ENCODE results near the gene EML6.

EML6 gene

DNA sequence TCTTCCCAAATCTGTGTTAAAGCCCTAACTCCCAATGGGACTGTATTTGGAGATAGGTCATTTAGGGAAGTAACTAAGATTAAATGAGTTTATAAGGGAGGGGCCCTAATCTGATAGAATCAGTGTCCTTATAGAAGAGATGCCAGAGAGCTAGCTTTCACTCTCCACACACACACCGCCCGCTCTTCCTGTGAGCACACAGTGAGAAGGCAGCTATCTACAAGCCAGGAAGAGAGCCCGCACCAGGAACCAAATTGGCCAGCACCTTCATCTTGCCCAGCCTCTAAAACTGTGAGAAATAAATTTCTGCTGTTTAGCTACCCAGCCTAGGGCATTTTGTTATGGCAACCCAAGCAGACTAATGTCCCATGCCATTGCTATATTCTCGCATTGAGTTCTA lies 201.6 kb downstream of the EML6 start:
- no peak for DNase-seq

DNA sequence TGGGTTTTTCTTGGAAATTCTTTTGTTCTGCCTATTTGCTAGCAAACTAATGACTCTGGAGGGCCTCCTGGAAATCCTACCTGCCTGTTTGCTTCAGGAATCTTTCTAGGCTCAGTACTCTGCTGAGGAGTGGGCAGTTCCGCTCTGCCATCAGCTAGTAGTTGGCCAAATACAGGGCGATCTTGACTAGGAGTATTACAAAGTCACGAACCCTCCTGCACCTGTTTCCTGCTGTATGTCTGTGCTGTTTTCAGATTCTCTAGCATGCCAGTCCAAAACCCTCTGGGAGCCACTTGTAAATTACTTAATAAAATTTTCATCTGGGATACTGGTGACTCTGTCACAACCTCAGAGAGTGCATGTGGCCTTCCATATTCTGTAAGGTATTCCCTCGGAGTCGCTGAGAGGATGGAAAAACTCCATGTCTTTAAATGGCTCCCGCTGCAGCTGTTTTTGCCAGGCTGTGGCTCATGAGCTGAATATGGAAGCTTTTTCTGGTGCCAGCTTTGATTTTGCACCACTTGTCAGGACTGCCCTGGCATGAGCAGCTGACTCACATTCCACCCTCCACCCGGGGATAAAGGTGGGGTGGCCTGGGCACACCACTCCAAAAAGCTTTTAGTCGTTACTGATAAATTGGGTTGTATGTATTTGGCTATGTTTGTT lies 203.8 kb downstream of the EML6 start:
- no peak for DNase-seq

DNA sequence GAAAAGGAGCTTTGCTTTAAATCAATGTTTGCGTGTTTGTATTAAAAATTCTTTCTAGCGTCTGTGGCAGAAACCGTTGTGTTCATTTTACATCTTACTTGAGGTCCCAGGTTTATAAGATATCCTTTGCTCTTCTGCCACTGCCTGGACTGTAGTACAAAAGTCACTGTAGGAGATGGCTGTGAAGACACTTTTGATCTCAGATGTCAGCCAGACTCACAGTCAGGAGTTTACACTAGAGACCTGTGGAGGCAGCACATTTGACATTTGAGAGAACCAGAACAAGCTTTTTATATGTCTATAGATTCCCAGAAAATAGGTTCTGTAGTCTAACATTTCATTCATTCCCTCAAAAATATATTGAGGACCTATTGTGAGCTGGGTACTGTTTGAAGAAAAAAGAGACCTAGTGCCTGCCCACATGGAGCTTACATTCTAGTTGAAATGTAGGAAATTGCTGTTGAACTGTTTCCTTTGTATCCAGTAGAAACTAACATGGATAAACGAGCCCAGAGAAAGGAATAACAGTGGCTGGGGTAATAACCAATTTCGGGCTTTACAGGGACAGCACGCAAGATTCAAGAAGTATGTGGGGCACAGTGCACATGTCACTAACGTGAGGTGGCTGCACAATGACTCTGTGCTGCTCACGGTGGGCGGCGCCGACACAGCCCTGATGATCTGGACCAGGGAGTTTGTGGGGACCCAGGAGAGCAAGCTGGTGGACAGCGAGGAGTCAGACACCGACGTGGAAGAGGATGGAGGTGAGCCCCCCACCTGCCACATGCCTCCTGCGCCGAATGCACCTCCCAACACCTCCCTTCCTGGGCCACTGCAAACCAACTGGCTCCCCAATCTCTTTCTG lies 204.5 kb downstream of the EML6 start:
- DNase-seq, result no peak

DNA sequence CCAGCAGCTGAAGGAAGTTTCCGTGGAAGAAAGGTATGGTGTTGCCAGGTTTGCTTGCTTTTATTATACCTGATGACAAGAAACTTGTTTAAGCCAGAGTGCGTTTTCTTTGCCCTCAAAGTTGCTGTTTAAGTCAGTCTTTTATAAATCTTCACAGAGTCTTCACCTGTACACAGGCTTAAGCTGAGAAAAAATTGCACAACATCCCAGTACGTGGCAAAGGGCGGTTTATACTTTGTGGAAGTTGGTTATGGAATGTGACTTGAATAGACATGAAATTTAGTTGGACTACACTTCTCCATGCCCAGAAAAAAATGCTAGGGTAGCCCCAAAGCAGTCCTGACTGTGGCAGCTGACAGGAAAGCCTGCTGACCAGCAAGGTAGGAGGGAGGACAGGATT lies 205.3 kb downstream of the EML6 start:
- DNase-seq, result no peak

DNA sequence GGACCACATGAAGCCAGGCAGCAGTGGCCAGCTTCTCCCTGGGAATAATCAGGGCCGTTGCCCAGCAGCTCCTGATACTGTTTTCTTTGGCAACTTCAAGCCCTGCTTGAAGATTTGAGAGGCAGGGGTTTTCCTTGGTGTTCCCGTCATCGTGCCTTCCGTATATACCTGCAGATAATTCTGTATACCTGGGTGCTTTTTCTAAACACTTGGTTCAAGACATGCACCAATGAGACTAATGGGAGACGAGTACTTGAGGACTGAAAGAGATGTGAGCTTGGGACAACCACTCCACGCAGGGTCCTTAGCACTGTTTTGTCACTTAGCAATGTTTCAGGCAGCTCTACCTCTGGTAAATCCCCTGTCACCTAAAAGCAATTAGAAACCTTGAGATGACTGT lies 208.0 kb downstream of the EML6 start:
- no peak for DNase-seq

DNA sequence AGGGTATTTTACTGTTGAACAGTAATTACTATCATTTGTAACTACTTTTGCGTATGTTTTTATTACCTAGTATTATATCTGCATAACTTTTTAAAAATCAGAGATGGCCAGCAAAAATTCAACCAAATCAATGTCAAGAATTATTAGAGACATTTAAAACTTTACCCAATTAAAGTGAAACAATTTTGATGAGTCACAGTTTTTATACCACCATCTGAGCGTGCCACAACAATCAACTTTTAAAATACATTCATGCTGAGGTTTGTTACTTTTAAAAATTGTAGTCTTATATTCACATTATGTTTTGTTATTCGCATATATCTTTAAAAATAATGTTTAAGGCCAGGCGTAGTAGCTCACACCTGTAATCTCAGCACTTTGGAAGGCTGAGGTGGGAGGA lies 211.9 kb downstream of the EML6 start:
- DNase-seq, result no peak

DNA sequence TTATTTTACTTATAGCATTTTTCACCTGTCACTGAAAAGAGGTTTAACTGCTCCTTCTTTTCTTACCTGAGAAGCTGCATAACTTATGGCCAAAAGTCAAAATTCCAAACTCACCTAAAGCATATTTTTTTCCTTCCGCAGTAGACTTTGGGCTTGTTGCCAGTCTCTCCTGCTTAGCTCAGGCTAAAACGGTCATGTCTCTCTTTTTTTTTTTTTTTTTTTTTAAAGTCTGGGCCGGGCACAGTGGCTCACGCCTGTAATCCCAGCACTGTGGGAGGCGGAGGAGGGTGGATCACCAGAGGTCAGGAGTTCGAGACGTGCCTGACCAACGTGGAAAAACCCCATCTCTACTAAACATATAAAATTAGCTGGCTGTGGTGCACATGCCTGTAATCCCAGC lies 213.3 kb downstream of the EML6 start:
- DNase-seq, result no peak

DNA sequence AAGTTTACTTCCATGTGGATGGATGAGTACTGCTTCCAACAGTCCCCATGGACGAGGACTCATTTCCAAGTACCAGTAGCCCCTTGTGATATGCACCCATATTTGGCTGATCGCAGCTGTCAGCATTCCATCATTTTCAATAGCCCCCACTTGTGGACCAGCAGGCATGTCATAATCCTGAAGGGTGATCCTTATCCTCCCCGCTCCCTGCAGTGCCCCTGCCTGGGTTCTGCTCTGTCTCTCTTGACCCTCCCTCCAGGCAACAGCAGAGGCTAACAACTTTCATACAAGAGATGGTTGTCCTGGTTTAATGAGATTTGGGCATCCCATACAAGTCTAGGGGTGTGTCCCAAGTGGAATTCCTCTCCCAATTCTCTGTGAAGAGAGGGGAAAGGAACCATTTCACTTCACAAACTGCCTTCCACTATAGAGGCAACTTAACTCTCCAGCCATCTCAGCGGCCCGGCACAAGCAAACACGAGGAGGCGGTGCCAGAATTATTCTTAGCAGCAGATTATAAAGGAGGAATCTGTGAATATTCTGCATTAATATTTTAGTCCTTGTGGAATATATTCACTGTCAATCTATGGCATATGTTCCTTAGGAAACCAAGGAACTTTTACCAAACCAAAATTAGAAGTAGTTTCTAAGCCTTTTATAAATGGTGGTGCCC lies 216.1 kb downstream of the EML6 start:
- no peak for DNase-seq

DNA sequence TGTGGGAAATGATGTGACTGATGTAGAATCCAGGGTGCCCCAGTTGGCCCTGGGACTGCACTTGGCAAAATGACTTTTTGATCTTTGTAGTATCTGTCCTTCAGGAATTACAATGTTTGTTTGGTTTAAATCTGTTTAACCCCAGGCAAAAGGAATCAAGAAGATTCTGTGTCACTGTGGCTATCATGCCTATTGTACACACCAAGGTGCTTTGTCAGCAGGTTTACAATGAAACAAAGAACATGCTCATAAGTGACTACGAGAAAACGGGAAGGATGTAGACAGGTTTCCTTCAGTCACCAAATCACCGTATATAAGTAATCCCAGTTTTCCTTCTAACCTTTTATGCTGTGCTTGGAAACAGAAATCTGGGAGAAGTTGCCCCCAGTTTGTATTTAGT lies 217.3 kb downstream of the EML6 start:
- no peak for DNase-seq

DNA sequence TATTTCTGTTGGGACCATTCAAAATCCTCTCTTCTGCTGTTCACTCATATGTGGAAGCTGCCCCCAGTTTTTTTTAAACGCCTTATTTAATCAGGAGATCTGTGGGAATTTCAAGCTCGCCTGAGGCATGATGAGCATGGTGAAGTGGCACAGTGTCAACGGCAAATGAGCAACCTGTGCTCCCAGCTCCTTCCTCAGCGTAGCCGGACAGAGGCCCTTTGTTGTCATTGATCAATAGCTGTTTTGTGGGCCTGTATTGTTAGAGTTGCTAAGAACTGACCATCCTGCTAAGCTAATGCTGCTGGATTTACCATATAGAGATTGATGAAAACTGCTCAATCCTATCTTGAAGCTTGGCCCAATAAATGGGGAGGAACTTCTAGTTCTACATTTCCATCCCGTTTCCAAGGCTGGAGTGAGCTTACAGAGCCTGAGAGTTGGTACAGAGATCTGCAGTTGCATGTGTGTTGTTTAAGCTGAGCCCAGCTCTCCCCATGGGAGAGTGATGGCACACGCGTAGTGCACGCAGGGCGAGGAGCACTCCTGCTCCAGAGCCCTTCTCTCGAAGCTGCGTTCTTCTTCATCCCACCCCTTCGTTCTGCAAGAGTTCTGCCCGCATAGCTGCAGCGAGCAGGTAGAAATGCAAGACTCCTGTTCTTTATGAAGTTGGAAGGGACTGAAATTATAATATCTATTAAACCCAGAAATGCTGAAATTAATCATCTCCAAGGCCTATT lies 218.0 kb downstream of the EML6 start:
- no peak for DNase-seq

DNA sequence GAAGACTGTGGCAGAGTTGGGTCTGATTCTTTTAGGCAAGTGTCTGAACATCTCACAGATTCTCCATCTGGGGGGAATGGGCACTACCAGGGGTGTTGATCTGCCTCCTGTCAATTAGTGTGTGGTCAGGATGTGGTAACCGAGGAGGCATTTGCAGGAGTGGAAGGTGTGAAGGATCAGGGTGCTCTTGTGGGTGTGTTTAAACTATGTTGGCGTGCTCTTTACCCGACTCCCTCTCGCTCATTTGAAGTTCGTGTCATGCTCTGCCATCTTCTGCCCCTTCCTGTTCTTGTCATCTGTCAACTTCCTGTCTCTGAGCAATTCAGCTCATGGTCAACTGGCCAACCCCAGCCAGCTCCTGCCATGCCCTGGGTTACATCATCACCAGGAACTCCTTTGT lies 218.9 kb downstream of the EML6 start:
- DNase-seq, result no peak

DNA sequence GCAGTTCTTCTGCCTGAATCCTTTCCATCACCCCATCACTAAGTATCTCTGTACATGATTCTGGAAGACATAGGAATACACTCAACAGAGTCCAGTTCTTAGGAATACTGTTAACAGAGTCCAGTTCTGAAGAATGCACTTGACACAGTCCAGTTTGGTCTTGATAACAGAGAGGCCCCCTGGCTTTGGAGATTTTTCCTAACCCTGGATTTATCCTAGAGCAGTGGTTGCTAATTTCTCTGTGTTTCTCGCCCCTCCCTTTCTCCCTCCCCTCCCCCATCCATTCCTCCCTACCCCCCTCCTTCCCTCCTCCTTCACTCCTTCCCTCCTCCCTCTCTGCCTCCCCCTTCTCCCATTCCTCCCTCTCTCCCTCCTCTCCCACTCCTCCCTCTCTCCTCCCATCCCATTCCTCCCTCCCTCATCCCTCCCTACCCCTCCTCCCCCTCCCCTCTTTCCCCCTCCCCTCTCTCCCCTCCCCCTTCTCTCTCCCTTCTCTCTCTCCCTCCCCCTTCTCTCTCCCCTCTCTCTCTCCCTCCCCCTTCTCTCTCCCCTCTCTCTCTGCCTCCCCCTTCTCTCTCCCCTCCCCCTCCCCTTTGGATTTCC lies 221.4 kb downstream of the EML6 start:
- no peak for DNase-seq

DNA sequence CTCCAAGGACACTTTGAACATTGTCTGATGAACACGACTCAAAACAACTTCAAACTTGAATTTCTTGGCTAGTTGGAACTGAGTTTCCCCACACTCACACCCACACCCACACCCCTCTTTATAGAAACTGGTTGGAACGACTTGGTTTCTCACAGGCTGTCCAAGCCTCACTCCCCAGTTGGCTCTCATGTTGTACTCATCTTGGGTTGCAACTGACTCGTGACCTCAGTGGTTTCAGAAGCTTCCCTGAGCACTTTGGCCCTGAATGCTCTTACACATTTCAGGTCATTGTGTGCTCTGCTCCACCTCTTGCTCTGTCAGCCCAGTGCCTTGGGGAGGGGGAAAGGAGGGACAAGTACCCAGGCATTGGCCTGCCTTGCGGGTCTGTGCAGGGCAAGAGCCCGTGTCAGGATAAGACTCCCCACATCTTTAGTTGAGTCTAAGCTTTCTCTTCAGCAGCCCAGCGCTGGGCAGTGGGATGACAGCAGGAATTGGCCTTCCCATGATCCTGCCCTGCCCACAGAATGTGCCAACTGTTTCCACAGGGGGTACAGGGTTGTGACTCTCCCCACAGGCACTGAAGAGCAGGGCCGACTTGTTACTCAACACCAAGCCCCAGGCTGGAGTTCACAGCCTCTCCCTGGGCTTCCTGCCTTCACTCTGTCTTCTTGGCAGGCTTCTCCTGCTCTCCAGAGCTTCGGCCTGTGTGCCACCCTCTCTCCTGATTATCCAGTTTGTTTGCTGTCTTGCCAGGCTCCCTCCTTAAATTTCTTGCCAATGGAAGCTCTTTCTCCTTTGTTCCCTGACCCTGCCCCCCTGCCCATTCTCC lies 222.1 kb downstream of the EML6 start:
- no peak for DNase-seq

DNA sequence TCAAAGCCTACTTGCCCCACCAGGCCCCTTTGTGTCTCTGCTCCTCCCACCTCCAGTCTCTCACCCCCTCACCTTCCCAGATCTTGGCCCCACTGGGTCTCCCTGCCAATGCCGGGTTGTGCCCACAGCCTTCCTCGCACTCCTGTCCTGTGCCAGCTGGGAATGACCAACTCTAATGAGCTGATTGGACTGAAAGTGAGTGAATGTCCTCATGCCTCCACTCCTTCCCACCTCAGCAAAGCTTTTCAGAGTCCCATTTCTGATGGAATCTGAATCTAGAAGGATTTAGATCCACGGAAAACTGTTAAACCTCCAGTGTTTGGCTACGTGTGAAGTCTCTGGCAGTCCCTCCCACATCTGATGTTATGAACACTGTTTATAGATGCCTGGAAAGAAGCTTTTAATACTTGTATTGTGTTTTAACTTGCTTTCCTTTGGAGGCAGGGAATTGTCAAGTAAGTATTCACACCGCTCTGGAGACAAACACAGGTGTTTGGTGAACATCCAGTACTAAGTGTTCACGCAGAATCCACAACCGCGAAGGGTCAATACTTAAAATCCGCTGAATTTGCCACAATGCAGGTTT lies 222.9 kb downstream of the EML6 start:
- no peak for DNase-seq

DNA sequence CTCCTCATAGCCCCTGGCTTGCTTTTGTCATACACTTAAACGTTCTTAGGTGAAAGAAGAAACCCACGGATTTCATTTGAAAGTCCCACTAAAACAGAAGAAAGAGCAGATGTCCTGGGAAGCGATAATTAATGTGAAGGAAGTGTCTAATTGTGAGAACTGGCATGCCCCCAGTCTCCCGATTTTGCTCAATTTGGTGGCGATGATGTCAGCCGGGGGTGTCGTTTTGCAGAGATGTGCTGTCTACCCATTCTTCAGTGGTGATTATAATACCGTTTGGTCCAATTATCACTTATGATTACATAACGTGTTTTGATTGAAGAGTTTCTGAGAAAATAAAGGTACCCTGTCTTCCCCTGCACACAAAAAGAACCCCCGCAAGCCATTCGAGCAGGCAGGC lies 223.7 kb downstream of the EML6 start:
- no peak for DNase-seq

DNA sequence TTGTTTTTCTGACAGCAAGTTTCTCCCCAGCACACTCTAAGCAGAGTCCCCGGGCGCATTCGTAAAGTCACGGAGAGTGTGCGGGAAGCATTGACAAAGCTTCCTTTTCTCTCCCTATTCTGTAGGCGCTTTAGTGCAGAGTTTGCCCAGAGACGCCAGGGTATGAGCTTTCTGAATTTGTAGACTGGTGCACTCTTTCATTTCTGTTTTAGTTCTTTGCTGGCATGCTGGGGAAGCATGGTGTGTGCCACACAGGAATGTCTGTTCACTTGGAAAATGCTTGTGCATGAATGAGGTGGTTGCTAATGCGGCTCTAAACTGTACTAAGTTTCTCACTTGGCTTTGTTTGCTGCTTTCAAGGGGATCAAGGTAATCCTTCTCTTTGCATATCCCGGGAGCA lies 224.2 kb downstream of the EML6 start:
- DNase-seq, result no peak

DNA sequence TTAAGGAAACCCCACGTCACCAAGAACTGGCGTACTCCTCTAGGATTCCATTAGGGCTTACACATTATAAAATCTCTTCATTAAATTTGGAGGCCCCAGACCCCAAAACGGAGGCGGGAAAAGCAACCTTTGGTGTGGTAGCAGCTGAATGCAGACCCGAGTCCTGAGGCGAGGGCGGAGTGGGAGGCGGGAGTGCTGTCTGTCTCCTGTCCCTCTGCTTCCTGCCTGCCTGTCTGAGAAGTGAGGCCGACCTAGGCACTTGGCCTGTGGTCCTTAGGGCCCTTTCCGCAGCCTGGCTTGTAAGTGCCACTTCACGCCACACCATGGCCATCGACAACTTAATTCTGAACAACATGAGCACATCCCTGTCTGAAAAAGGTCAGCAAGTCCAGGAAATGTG lies 224.7 kb downstream of the EML6 start:
- no peak for DNase-seq

DNA sequence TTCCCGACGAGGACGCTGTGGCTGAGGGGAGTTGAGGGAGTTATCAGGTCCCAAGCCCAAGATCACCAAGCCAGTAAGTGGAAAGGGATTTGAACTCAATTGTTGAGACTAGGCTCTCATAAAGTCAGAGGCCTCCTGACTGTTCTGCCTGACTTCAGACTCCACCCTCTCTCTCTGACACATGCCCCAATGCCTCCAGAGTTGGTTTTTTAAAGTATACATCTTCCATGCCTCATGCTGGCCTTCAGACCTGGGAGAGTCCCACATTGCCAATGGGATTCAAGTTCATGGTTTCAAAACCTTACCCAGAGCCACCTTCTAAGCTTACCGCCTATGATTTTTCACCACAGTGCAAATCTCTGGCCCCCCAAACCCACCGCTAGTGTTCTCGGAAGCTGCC lies 226.0 kb downstream of the EML6 start:
- DNase-seq, result no peak

DNA sequence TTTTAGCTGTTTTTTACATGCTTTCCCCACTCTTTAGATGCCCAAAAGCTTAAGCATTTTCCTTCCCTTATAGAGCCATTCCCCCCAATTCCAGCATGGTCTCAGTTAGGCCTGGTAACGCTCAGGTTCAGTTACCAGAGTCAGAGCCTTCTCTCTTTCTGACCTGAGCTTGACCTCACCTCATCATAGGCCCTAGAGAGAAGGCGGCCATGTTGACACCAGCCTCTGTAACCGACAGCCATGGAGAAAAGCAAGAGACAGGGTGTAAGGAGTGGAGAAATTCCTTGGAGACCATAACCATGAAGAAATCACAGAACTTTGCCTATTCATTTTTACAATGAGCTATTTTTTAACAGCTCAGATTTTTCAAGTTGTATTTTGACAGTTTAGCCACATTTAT lies 227.3 kb downstream of the EML6 start:
- no peak for DNase-seq

DNA sequence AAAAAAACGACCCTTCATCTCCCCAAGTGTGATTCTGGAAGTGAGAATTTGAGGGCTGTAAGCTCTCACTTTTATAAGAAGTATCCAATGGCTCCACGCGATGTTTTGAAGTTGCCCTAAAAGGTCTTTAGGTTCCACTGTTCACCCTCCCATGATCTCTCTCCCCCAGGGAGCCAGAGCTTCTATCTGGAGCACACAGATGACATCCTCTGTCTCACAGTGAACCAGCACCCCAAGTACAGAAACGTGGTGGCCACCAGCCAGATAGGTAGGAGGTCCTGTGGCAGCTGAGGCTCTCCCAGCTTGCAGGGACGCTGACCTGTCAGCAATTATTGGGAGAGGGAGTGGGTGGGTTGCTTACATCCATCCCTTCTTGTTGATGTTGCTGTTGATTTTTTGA lies 229.0 kb downstream of the EML6 start:
- DNase-seq, result no peak

DNA sequence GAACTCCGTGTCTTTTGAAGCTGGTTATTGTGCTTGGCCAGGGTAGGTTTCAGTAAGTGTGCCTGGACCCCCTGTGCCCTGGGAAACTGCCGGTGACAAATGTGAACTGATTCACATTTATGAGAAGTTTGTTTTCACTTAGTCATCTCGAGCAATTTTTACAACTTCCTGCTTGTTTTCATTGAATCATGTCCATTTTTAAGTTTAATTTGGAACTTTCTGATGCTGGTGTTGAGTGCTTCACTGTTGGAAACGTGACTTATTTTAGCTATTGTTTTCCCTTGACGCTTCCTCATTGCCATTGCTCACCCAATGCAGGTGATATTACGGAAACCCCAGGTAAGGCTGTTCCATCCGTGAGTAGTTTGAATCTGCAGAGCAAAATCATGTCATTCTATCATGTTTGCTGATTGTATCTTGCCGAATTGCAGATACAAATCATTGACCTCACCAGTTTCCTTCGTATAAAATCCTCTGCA lies 229.6 kb downstream of the EML6 start:
- no peak for DNase-seq

DNA sequence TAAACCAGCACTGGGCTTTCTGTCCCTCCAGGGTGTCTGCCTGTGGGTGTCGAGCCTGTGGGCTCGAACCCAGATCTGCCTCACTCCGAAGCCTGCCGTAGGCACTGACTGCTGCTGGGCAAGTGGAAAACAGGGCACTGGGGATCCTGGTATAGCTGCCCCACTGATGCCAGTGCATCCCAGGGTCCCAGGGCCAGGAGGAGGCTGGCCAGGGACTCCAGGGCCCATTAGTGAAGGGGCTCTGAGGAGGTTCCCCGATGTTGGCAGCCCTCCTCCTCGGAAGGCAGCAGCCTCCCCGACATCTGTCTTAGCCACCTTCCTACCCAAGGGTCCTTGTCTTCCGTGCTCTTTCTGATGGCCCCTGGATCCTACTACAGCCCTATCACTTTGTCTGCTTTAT lies 230.7 kb downstream of the EML6 start:
- DNase-seq, result no peak

Measured in stimulated activated CD4-positive, alpha-beta T cell treated with anti-CD3 and anti-CD28 coated beads, Interleukin-4, amount 100 ng/mL, for 1 hour (primary cell).